HepG2 (cell line): ENCODE results near the gene NAMPT. TPM values are rescaled to one million over a fixed set of nuclear protein-coding genes. Genes with fewer than 3 reads are reported as not detected.

ENCODE experiments used
- ATAC-seq: fragments of 200-7000 bp; cut with Tn5 transposase; 3 replicates; pipeline ENCODE4 v1.9.1; 2020; ENCODE audit warnings: mild to moderate bottlenecking, moderate library complexity
- BruUV-seq: library from RNA; stranded (reverse); fragments of 400-500 nt; replicated peaks from 2 replicates; lab custom pipeline; 2021; lab: Mats Ljungman, UMichigan
- CTCF ChIA-PET: fragments of 300-600 bp; formaldehyde crosslinking; extraction: SDS; loops from one replicate; lab custom pipeline; 2021; ENCODE audit warnings: low total read pairs, inconsistent platforms, low intra/inter-chr PET ratio; lab: Yijun Ruan, JAX
- POLR2A ChIA-PET: fragments of 350-600 bp; sonication (Branson Sonifier 250); formaldehyde crosslinking; loops from one replicate; lab custom pipeline; 2020; ENCODE audit warnings: antibody characterized with exemption, inconsistent platforms; lab: Yijun Ruan, JAX
- DNase-seq: peaks from one replicate; pipeline ENCODE4 v3.0.0-alpha.2; 2015; ENCODE audit warnings: low spot score
- FAIRE-seq: peaks from 3 replicates; lab custom pipeline; 2011; peaks lifted over from hg19 to GRCh38; lab: Jason Lieb, UNC
- H2AFZ ChIP-seq: one replicate; pipeline ENCODE4 v1.6.1; 2011; ENCODE audit warnings: low read length, inconsistent platforms
- H3K27ac ChIP-seq: fragments of 300-600 bp; 3 replicates; pipeline ENCODE4 v1.8.0; 2011; ENCODE audit warnings: mixed run types, mild to moderate bottlenecking, mixed read lengths, low read length, inconsistent platforms; ENCODE audit not compliant: insufficient read depth; ENCODE audit errors: extremely low read length
- H3K27me3 ChIP-seq, 2 experiments: fragments of 200-600 bp in 1 of 2; 2 replicates in 1 of 2; 3 replicates in 1 of 2; pipeline versions ENCODE4 v1.6.0 to v1.8.0; 2011; ENCODE audit warnings: low read length in 2 of 2, mild to moderate bottlenecking in 2 of 2, moderate library complexity in 2 of 2, inconsistent platforms in 1 of 2; ENCODE audit not compliant: insufficient read depth in 2 of 2, control insufficient read depth in 1 of 2
- H3K36me3 ChIP-seq, 2 experiments: fragments of 200-600 bp in 1 of 2; replicated peaks in 1 of 2; 2 replicates in 1 of 2; 3 replicates in 1 of 2; pipeline versions ENCODE4 v1.5.1 to v1.8.0; 2011; ENCODE audit warnings: low read length in 2 of 2, inconsistent platforms in 1 of 2; ENCODE audit not compliant: insufficient read depth in 2 of 2, control insufficient read depth in 1 of 2
- H3K4me1 ChIP-seq: 2 replicates; pipeline ENCODE4 v1.5.1; 2012; ENCODE audit warnings: low read length, inconsistent platforms; ENCODE audit not compliant: insufficient read depth
- H3K4me2 ChIP-seq: 2 replicates; pipeline ENCODE4 v1.6.0; 2011; ENCODE audit warnings: low read depth, low read length, inconsistent platforms
- H3K4me3 ChIP-seq, 3 experiments: fragments of 200-600 bp in 1 of 3; sonication (generic), shearing (Covaris generic) in 1 of 3; replicated peaks in 1 of 3; 2 replicates each; pipeline ENCODE4 v1.5.1; 2011 to 2016; ENCODE audit warnings: low read length in 3 of 3, inconsistent platforms in 2 of 3, low read depth in 2 of 3, mild to moderate bottlenecking in 2 of 3, control low read depth in 1 of 3, mixed read lengths in 1 of 3; ENCODE audit not compliant: insufficient read depth in 1 of 3
- H3K79me2 ChIP-seq: one replicate; pipeline ENCODE4 v1.6.1; 2011; ENCODE audit warnings: low read length, inconsistent platforms; ENCODE audit not compliant: insufficient read depth
- H3K9ac ChIP-seq: 2 replicates; pipeline ENCODE4 v1.6.0; 2011; ENCODE audit warnings: mild to moderate bottlenecking, low read depth, low read length, inconsistent platforms; ENCODE audit not compliant: insufficient read depth
- H3K9me3 ChIP-seq: 2 replicates; pipeline ENCODE4 v1.5.1; 2012; ENCODE audit warnings: mild to moderate bottlenecking, low read length
- H4K20me1 ChIP-seq: 2 replicates; pipeline ENCODE4 v1.6.0; 2011; ENCODE audit warnings: inconsistent platforms, mild to moderate bottlenecking, low read length, moderate library complexity; ENCODE audit not compliant: insufficient read depth
- ATAD3A ChIP-seq: sonication (generic); formaldehyde crosslinking; IDR thresholded peaks from 2 replicates; pipeline ENCODE4 v1.4.0; 2020; ENCODE audit warnings: missing genetic modification reagents
- ATM ChIP-seq: fragments of 450-650 bp; IDR thresholded peaks from 2 replicates; pipeline ENCODE4 v1.7.1; 2017; ENCODE audit warnings: mild to moderate bottlenecking, borderline replicate concordance
- DR1 ChIP-seq: sonication (generic); formaldehyde crosslinking; IDR thresholded peaks from 2 replicates; pipeline ENCODE4 v1.8.0; 2021; ENCODE audit warnings: mild to moderate bottlenecking, missing genetic modification reagents, inconsistent platforms
- HES4 ChIP-seq: sonication (generic); formaldehyde crosslinking; IDR thresholded peaks from 2 replicates; pipeline ENCODE4 v1.9.0; 2021; ENCODE audit warnings: mild to moderate bottlenecking, missing genetic modification reagents, borderline replicate concordance
- IKZF5 ChIP-seq: IDR thresholded peaks from 2 replicates; pipeline ENCODE4 v1.6.1; 2018; ENCODE audit warnings: missing genetic modification reagents, mild to moderate bottlenecking, missing compliant biosample characterization
- JUND ChIP-seq: sonication (generic); formaldehyde crosslinking; IDR thresholded peaks from 2 replicates; pipeline ENCODE4 v1.8.0; 2022; ENCODE audit warnings: mild to moderate bottlenecking, missing genetic modification reagents
- KMT2B ChIP-seq: IDR thresholded peaks from 2 replicates; pipeline ENCODE4 v1.6.1; 2016; ENCODE audit warnings: missing genetic modification reagents, missing compliant biosample characterization
- MTERF4 ChIP-seq: sonication (generic); formaldehyde crosslinking; IDR thresholded peaks from 2 replicates; pipeline ENCODE4 v1.8.0; 2023; ENCODE audit warnings: mild to moderate bottlenecking, missing genetic modification reagents
- NKX3-1 ChIP-seq: sonication (generic); formaldehyde crosslinking; IDR thresholded peaks from 2 replicates; pipeline ENCODE4 v1.5.0; 2020; ENCODE audit warnings: missing genetic modification reagents
- NR2C2 ChIP-seq: sonication (generic); formaldehyde crosslinking; IDR thresholded peaks from 2 replicates; pipeline ENCODE4 v1.4.0; 2020; ENCODE audit warnings: missing genetic modification reagents, mild to moderate bottlenecking, moderate library complexity, borderline replicate concordance
- PRPF4 ChIP-seq: fragments of 200-400 bp; formaldehyde crosslinking; IDR thresholded peaks from 2 replicates; pipeline ENCODE4 v1.6.1; 2016; ENCODE audit warnings: low read length, low read depth; ENCODE audit not compliant: poor library complexity, severe bottlenecking
- WIZ ChIP-seq: sonication (generic); formaldehyde crosslinking; IDR thresholded peaks from 2 replicates; pipeline ENCODE4 v1.5.1; 2020; ENCODE audit warnings: mild to moderate bottlenecking, missing genetic modification reagents
- ZFAT ChIP-seq: sonication (generic); formaldehyde crosslinking; conservative IDR thresholded peaks from 2 replicates; pipeline ENCODE4 v1.8.1; 2023; ENCODE audit warnings: missing genetic modification reagents, inconsistent platforms
- ZNF235 ChIP-seq: sonication (generic); formaldehyde crosslinking; IDR thresholded peaks from 2 replicates; pipeline ENCODE4 v1.8.1; 2023; ENCODE audit warnings: mild to moderate bottlenecking, missing genetic modification reagents, borderline replicate concordance
- ZNF260 ChIP-seq: sonication (generic); formaldehyde crosslinking; IDR thresholded peaks from 2 replicates; pipeline ENCODE4 v1.4.0; 2020; ENCODE audit warnings: missing genetic modification reagents, low read depth, mild to moderate bottlenecking, borderline replicate concordance
- WGBS: methylation state at CpG from one replicate; pipeline ENCODE4 v1.1.6; 2017; ENCODE audit warnings: low lambda C conversion rate; 5-methylcytosine and 5-hydroxymethylcytosine counted together
- in situ Hi-C: cut with HindIII; loops from 2 replicates; pipeline ENCODE4 v1.10.0; 2017; ENCODE audit warnings: low pct_unique_long_range_greater_than_20kb; ENCODE audit not compliant: extremely low pct_ligation_motif_present
- intact Hi-C: fragments of 100-400 bp; cut with micrococcal nuclease; formaldehyde crosslinking; loops from one replicate; pipeline ENCODE4 v1.10.0; 2022; ENCODE audit not compliant: unreplicated experiment
- polyA plus RNA-seq, 8 experiments: library from polyadenylated mRNA; depleted of rRNA in 3 of 8; stranded (reverse) in 7 of 8; unstranded in 1 of 8; fragments of >200 nt; fragmentation: Illumina TruSeq in 4 of 8; extraction: Trizol in 4 of 8; gene quantifications; 2 replicates each; pipeline versions ENCODE4 v1.2.1 to v1.2.3, GENCODE V29; 2011 to 2016; ENCODE audit warnings: low read depth in 4 of 8, missing spikeins in 1 of 8, mixed read lengths in 1 of 8; ENCODE audit not compliant: insufficient read depth in 1 of 8
- total RNA-seq, 5 experiments: library from RNA; depleted of rRNA; stranded (reverse); fragments of >200 nt; fragmentation: Illumina TruSeq; extraction: Trizol; gene quantifications; 2 replicates each; pipeline ENCODE4 v1.2.3, GENCODE V29; 2016; ENCODE audit warnings: low read depth in 1 of 5
- TF ChIP-seq, protein P1 (sequence below): sonication (generic); formaldehyde crosslinking; IDR thresholded peaks from 2 replicates; pipeline ENCODE4 v1.4.0; 2020; ENCODE audit warnings: mild to moderate bottlenecking, missing genetic modification reagents

NAMPT gene
- total and polyA plus RNA-seq, 2 of the 13 experiments (the other 11 are each of a cell fraction or from before 2014, with no cell fraction given): 15.8 to 67.7 TPM

- H4K20me1 ChIP-seq: no peaks in the 10 kb centered on the region
- no peak overlapping the region for H3K4me3 ChIP-seq
- no TSS peak for BruUV-seq
- H3K79me2 ChIP-seq: peaks cover 15% of the 10 kb centered on the region
- H3K27me3 ChIP-seq: peaks cover 0 to 13% of the 10 kb centered on the region in 2 experiments; a peak in 2 of 5 replicates
- no peak for DNase-seq
- intact Hi-C loops: loop anchor here (10.0 kb wide), 1 partner anchor 877 kb away; the partner anchor contains the start of gene HBP1
- no peak overlapping the region for H3K4me2 ChIP-seq
- no peak overlapping the region for H2AFZ ChIP-seq
- ChIA-PET POLR2A (no interaction called here), CTCF (no interaction called here)
- no peak overlapping the region for H3K9ac ChIP-seq
- in situ Hi-C loops: no loop called here
- H3K4me1 ChIP-seq: peaks cover 29% of the 10 kb centered on the region
- H3K27ac ChIP-seq: no peak overlapping the region
- ATAC-seq: no peak
- FAIRE-seq: no peak
- TF ChIP-seq IKZF5 (no peak), MTERF4 (CRISPR knock-in tag) (no peak), JUND (no peak), NR2C2 (CRISPR knock-in tag) (no peak), HES4 (CRISPR knock-in tag) (no peak), ATAD3A (CRISPR knock-in tag) (no peak), ZNF235 (no peak), PRPF4 (no peak), ATM (no peak), NKX3-1 (no peak), KMT2B (CRISPR knock-in tag) (no peak), DR1 (CRISPR knock-in tag) (no peak), ZFAT (CRISPR knock-in tag) (no peak), WIZ (CRISPR knock-in tag) (no peak), ZNF260 (no peak)
- TF ChIP-seq, protein P1, sequence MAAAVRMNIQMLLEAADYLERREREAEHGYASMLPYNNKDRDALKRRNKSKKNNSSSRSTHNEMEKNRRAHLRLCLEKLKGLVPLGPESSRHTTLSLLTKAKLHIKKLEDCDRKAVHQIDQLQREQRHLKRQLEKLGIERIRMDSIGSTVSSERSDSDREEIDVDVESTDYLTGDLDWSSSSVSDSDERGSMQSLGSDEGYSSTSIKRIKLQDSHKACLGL: no peak
- no peaks in the 10 kb centered on the region for H3K9me3 ChIP-seq
- no peaks in the 10 kb centered on the region for H3K36me3 ChIP-seq
- 23% methylated on average over 3 of the region's 3 CpGs for WGBS
Measured at GRCh38 chr7:106287786-106288185, 3.0 kb upstream of the NAMPT start.
